Mucosa of descending colon (tissue), 3 donors: Measurements from ENCODE around the gene PDE1C. TPM values are rescaled to one million over a fixed set of nuclear protein-coding genes. Genes with fewer than 3 reads are reported as not detected.

ENCODE experiments used
- ATAC-seq: fragments of 200-7000 bp; cut with Tn5 transposase; one replicate; pipeline ENCODE4 v1.9.1; 2020; ENCODE audit warnings: mild to moderate bottlenecking, moderate library complexity
- DNase-seq, 3 donors: peaks; one replicate each; pipeline ENCODE4 v3.0.0-alpha.2; 2020
- H3K36me3 ChIP-seq: fragments of 200-600 bp; one replicate; pipeline ENCODE4 v1.8.0; 2021; ENCODE audit warnings: low read depth, mild to moderate bottlenecking
- H3K4me1 ChIP-seq: fragments of 200-600 bp; one replicate; pipeline ENCODE4 v1.8.0; 2021; ENCODE audit warnings: low read depth, mild to moderate bottlenecking
- H3K4me3 ChIP-seq: fragments of 200-600 bp; one replicate; pipeline ENCODE4 v1.8.0; 2021; ENCODE audit warnings: mild to moderate bottlenecking
- H3K9me3 ChIP-seq: fragments of 200-600 bp; one replicate; pipeline ENCODE4 v1.8.0; 2021; ENCODE audit warnings: mild to moderate bottlenecking
- intact Hi-C, 2 donors: fragments of 100-400 bp; cut with DNase I in 1 of 2; cut with micrococcal nuclease in 1 of 2; formaldehyde crosslinking; loops; one replicate each; pipeline versions ENCODE4 v1.11.0 to v1.11.1; 2022; cut with DNase I, micrococcal nuclease
- total RNA-seq, 3 donors: library from RNA; stranded (reverse); fragmentation: NEBNext Ultra II Directional in 2 of 3; extraction: Animal tissue kit (Norgen Biotek cat#: 25700) in 2 of 3; gene quantifications; one replicate each; pipeline versions ENCODE4 v1.2.1 to v1.2.4, GENCODE V29; 2021 to 2023
- TF ChIP-seq, protein P1 (sequence below): fragments of 200-600 bp; IDR thresholded peaks from one replicate; pipeline ENCODE4 v1.8.0; 2022; ENCODE audit warnings: antibody characterized with exemption, mild to moderate bottlenecking
- donor health status: DM: no; HTN: no; CAD: no; lungs with moderate emphysema.
- donor health status: DM: no; HTN: no; CAD: no.
- donor health status: DM: no; HTN: yes; CAD: no.

The PDE1C gene
- total RNA-seq, 3 donors from 2014 or later, result 2.5 to 4.8 (median 2.5) TPM

- intact Hi-C loops, result no loop called here
- no peaks in the 10 kb centered on the region for H3K36me3 ChIP-seq
- TF ChIP-seq, protein P1, sequence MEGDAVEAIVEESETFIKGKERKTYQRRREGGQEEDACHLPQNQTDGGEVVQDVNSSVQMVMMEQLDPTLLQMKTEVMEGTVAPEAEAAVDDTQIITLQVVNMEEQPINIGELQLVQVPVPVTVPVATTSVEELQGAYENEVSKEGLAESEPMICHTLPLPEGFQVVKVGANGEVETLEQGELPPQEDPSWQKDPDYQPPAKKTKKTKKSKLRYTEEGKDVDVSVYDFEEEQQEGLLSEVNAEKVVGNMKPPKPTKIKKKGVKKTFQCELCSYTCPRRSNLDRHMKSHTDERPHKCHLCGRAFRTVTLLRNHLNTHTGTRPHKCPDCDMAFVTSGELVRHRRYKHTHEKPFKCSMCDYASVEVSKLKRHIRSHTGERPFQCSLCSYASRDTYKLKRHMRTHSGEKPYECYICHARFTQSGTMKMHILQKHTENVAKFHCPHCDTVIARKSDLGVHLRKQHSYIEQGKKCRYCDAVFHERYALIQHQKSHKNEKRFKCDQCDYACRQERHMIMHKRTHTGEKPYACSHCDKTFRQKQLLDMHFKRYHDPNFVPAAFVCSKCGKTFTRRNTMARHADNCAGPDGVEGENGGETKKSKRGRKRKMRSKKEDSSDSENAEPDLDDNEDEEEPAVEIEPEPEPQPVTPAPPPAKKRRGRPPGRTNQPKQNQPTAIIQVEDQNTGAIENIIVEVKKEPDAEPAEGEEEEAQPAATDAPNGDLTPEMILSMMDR, result no peak
- DNase-seq (peak in 1 of 3 donors; percentile 14), ATAC-seq (peak; percentile 100)
- H3K4me1 ChIP-seq, result peaks cover 13% of the 10 kb centered on the region
- peaks cover 10% of the 10 kb centered on the region for H3K9me3 ChIP-seq
- no peak overlapping the region for H3K4me3 ChIP-seq
Measured at GRCh38 chr7:31948029-31948428, 122.2 kb downstream of the PDE1C start.

- Histone ChIP-seq H3K36me3 (no peaks in the 10 kb centered on the region), H3K9me3 (no peaks in the 10 kb centered on the region), H3K4me3 (no peak overlapping the region), H3K4me1 (no peaks in the 10 kb centered on the region)
- TF ChIP-seq, protein P1, result no peak
- ATAC-seq, result no peak
- DNase-seq, result no peak
- intact Hi-C loops, result no loop called here
Measured at GRCh38 chr7:31940167-31940566, 130.0 kb downstream of the PDE1C start.

DNA sequence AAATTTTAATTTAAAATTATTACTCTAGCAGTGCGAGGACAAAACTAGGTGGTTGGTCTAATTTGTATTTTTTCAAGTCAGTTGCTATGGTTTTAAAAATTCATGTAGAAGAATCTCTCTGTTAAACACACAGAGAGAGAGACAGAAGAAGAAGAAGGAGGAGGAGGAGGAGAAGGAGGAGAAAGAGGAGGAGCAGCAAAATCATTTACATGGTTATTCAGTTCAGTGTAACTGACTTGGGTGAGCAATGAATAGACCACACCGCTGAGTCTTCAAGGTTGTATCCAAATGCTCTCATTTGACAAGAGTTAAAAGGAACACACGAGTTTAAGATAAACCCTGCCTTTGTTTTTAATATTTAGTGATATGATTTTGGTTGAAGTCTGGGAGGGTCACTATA lies 131.1 kb downstream of the PDE1C start:
- intact Hi-C loops, result no loop called here
- no peak for ATAC-seq
- H3K9me3 ChIP-seq, result no peaks in the 10 kb centered on the region
- H3K36me3 ChIP-seq, result no peaks in the 10 kb centered on the region
- H3K4me3 ChIP-seq, result no peak overlapping the region
- TF ChIP-seq, protein P1, result no peak
- H3K4me1 ChIP-seq, result no peaks in the 10 kb centered on the region
- DNase-seq, result no peak

DNA sequence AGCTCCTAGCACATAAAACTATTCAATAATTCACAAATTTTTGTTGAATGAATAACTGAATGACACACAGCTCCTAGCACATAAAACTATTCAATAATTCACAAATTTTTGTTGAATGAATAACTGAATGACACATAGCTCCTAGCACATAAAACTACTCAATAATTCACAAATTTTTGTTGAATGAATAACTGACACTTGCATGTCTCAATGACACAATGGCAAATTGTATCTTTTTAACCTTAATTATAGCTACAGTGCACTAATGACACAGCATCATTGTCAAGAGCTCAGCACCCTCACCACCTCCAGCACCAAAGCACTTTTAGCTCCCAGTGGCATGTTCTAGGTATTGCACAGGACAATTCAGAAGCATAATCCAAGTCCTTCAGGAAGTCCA lies 131.6 kb downstream of the PDE1C start:
- peak; percentile 35 for ATAC-seq
- DNase-seq, result no peak
- H3K36me3 ChIP-seq, result no peaks in the 10 kb centered on the region
- H3K4me1 ChIP-seq, result no peaks in the 10 kb centered on the region
- intact Hi-C loops, result no loop called here
- TF ChIP-seq, protein P1, result no peak
- no peak overlapping the region for H3K4me3 ChIP-seq
- no peaks in the 10 kb centered on the region for H3K9me3 ChIP-seq

GRCh38 chr7:31937982-31938381 lies 132.2 kb downstream of the PDE1C start:
- Histone ChIP-seq H3K9me3 (no peaks in the 10 kb centered on the region), H3K4me1 (no peaks in the 10 kb centered on the region), H3K4me3 (no peak overlapping the region), H3K36me3 (no peaks in the 10 kb centered on the region)
- TF ChIP-seq, protein P1, result no peak
- ATAC-seq, result no peak
- no peak for DNase-seq
- intact Hi-C loops, result no loop called here
